ENCODE measurements around the gene MISP3. TPM values are rescaled to one million over a fixed set of nuclear protein-coding genes. Genes with fewer than 3 reads are reported as not detected.

The MISP3 gene
- total and polyA plus RNA-seq, 4 experiments from 2014 or later = 0.68 to 1.6 (median 1.2) TPM

DNA sequence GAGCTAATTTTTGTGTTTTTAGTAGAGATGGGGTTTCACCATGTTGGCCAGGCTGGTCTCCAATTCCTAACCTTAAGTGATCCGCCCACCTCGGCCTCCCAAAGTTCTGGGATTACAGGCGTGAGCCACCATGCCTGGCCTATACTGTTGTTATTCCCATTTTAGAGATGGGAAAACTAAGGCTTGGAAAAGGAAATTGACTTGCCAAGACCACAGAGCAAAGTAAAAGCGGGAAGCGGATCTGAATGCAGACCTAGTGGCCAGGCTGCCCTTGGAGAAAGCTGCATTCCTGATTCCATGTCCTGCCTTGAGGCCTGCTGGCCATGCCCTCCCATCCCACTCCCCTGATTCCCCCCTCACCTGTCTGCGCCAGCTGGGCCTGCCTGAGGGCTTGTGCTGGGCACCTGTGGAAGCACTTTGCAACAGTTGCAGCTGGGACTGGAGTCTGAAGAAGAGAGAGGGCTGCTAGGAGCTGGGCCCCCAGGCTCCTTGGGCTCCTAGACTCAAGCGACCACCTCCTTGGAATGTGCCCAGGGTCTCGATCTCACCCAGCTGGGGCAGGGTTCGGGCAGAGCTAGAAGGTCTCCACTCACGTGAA lies 16.4 kb upstream of the MISP3 start:
- DNase-seq = no peak
- Mint-ChIP-seq H3K9me3 (peaks cover 0 to 9% (median 0%) of the 10 kb centered on the region in 8 donors), H3K4me3 (peak overlapping the region in 3 of 8 donors; percentile 15 to 67 (median 26)), H3K27ac (peak overlapping the region in 1 of 7 donors; percentile 48), H3K27me3 (peaks cover 11 to 22% of the 10 kb centered on the region in 2 donors), H3K36me3 (peaks cover 20 to 22% of the 10 kb centered on the region in 2 donors), H3K4me1 (peaks cover 9 to 28% (median 17%) of the 10 kb centered on the region in 4 donors)
- peaks cover 17% of the 10 kb centered on the region for H3K27me3 ChIP-seq (ENCODE audit: insufficient read depth, low read length)
- POLR2A ChIA-PET (ENCODE audit: partially characterized antibody) = interaction anchor here (0.6 to 3.3 kb wide), 4 partner anchors 9 to 174 kb away, joined by 4 to 10 read pairs (median 5); partner anchors contain the start of genes IL27RA and RFX1
- intact Hi-C loops (cut with micrococcal nuclease) = no loop called here
- H3K4me1 ChIP-seq (ENCODE audit: insufficient read depth, low read length) = peaks cover 18% of the 10 kb centered on the region
- H3K27ac ChIP-seq (ENCODE audit: low read depth, low read length) = no peak overlapping the region
- no peak overlapping the region for H3K4me3 ChIP-seq (ENCODE audit: low read length in 2 of 2)
- H3K9me3 ChIP-seq (ENCODE audit: control insufficient read depth in 1 of 2, low read length in 2 of 2) = no peaks in the 10 kb centered on the region
- peaks cover 15% of the 10 kb centered on the region for H3K36me3 ChIP-seq (ENCODE audit: insufficient read depth, low read length)
- CTCF ChIA-PET (ENCODE audit: partially characterized antibody) = interaction anchor here (1.5 to 2.0 kb wide), 4 partner anchors 17 to 194 kb away, joined by 4 to 7 read pairs (median 6); partner anchors contain the start of gene IL27RA

DNA sequence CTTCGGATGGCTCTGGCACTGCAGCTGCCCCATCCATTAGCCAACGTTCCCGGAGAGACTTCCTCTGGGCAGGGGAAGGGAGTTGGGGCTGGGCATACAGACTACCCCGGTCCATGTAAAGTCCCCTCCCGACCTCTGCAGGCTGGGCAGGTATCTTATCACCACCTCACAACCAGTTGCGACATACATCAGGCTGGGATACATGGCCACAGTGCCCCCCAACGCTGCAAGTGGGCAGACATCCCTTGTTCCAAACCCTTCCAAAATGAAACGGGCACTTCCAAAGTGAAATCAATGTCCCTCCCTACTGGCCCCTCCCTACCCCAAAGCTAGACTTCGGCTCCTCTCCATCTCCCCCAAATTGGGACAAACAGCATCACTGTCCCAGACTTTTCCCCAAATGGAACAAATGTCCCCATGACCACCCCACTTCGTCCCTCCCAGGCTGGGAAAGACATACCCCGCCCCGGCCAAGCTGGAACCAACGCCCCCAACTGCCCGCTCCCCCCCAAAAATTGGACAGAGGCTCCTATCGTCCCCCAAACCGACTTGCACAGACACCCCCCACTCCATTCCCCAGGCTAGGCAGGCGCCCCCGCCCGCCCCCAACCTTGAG lies 15.7 kb upstream of the MISP3 start:
- H3K9me3 ChIP-seq (ENCODE audit: control insufficient read depth in 1 of 2, low read length in 2 of 2) = no peaks in the 10 kb centered on the region
- Mint-ChIP-seq H3K4me1 (peaks cover 9 to 28% (median 17%) of the 10 kb centered on the region in 4 donors), H3K9me3 (peaks cover 0 to 10% (median 0%) of the 10 kb centered on the region in 8 donors), H3K4me3 (peak overlapping the region in 7 of 8 donors; percentile 54 to 79 (median 59)), H3K27ac (no peak overlapping the region), H3K36me3 (peaks cover 16% of the 10 kb centered on the region in 2 donors), H3K27me3 (peaks cover 13 to 22% of the 10 kb centered on the region in 2 donors)
- peaks cover 18% of the 10 kb centered on the region for H3K4me1 ChIP-seq (ENCODE audit: insufficient read depth, low read length)
- H3K27me3 ChIP-seq (ENCODE audit: insufficient read depth, low read length) = peaks cover 17% of the 10 kb centered on the region
- peaks cover 10% of the 10 kb centered on the region for H3K36me3 ChIP-seq (ENCODE audit: insufficient read depth, low read length)
- H3K4me3 ChIP-seq (ENCODE audit: low read length in 2 of 2) = no peak overlapping the region
- ChIA-PET POLR2A (ENCODE audit: partially characterized antibody) (interaction anchor here (0.8 to 3.3 kb wide), 10 partner anchors 8 to 175 kb away, joined by 3 to 10 read pairs (median 6); partner anchors contain the start of genes DCAF15, IL27RA, MISP3 and RFX1), CTCF (ENCODE audit: partially characterized antibody) (interaction anchor here (1.0 to 2.7 kb wide), 8 partner anchors 11 to 195 kb away, joined by 3 to 10 read pairs (median 4); partner anchors contain the start of genes IL27RA and MISP3)
- intact Hi-C loops (cut with micrococcal nuclease) = no loop called here
- no peak for DNase-seq
- no peak overlapping the region for H3K27ac ChIP-seq (ENCODE audit: low read depth, low read length)

DNA sequence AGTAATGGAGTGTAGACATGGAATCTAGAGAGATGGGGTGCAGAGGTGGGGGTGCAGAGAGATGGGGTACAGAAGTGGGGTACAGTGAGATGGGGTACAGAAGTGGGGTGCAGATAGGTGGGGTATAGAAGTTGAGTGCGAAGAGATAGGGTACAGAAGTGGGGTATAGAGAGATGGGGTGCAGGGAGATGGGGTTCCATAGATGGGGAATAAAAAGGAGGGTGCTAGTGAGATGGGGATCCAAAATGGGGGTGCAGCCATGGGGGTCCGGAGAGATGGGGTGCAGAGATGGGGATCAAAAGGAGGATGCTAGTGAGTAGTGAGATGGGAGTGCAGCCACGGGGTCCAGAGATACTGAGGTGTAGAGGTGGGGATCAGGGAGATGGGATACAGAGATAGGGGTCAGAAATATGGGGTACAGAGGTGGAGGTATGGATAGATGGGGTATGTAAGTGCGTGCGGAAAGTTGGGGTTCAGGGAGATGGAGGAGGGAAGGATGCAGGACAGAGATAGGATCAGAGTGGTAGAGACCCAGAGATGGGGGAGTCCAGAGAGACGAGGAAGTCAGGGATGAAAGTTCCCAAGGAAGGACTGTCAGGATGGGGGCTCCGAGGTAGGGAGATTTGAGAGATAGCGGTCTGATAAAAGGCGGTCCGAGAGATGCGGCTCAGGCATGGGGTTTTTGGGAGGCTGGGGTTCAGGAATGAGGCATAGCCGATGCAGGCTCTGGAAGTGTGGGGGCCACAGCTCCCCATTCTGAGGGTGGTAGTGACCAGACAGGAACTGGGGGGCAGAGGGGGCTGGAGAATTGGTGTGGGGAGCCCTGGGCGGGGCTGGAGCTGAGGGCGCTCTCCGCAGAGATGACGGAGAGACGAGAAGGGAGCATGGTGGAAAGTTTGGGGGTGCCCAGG lies 14.1 kb upstream of the MISP3 start:
- Histone ChIP-seq H3K36me3 (ENCODE audit: insufficient read depth, low read length) (no peaks in the 10 kb centered on the region), H3K9me3 (ENCODE audit: control insufficient read depth in 1 of 2, low read length in 2 of 2) (no peaks in the 10 kb centered on the region), H3K4me3 (ENCODE audit: low read length in 2 of 2) (no peak overlapping the region), H3K4me1 (ENCODE audit: insufficient read depth, low read length) (peaks cover 18% of the 10 kb centered on the region), H3K27me3 (ENCODE audit: insufficient read depth, low read length) (peaks cover 17% of the 10 kb centered on the region), H3K27ac (ENCODE audit: low read depth, low read length) (no peak overlapping the region)
- intact Hi-C loops (cut with micrococcal nuclease) = loop anchor here (2.0 kb wide), 1 partner anchor 14 kb away; the partner anchor contains the start of gene MISP3
- ChIA-PET CTCF (ENCODE audit: partially characterized antibody) (interaction anchor here (0.8 to 4.7 kb wide), 28 partner anchors 9 to 289 kb away, joined by 3 to 65 read pairs (median 5); partner anchors contain the start of genes ASF1B, CC2D1A, IL27RA and MISP3), POLR2A (ENCODE audit: partially characterized antibody) (interaction anchor here (1.0 to 3.3 kb wide), 9 partner anchors 10 to 207 kb away, joined by 3 to 10 read pairs (median 5); partner anchors contain the start of genes DCAF15, IL27RA, PRKACA and RFX1)
- peak overlapping the region; percentile 61 to 84 (median 78) for H3K4me3 Mint-ChIP-seq
- no peak for DNase-seq
- H3K36me3 Mint-ChIP-seq = peaks cover 6 to 7% of the 10 kb centered on the region in 2 donors
- H3K27me3 Mint-ChIP-seq = peaks cover 13 to 22% of the 10 kb centered on the region in 2 donors
- H3K27ac Mint-ChIP-seq = peak overlapping the region in 2 of 7 donors; percentile 17 to 40
- peaks cover 0 to 4% (median 0%) of the 10 kb centered on the region in 8 donors for H3K9me3 Mint-ChIP-seq
- peaks cover 9 to 28% (median 17%) of the 10 kb centered on the region in 4 donors for H3K4me1 Mint-ChIP-seq

GRCh38 chr19:14059093-14059480 lies 13.5 kb upstream of the MISP3 start:
- H3K27me3 ChIP-seq (ENCODE audit: insufficient read depth, low read length) = peaks cover 17% of the 10 kb centered on the region
- peak overlapping the region in 1 of 7 donors; percentile 40 for H3K27ac Mint-ChIP-seq
- peaks cover 2 to 4% of the 10 kb centered on the region in 2 donors for H3K36me3 Mint-ChIP-seq
- H3K9me3 ChIP-seq (ENCODE audit: control insufficient read depth in 1 of 2, low read length in 2 of 2) = no peaks in the 10 kb centered on the region
- peaks cover 18% of the 10 kb centered on the region for H3K4me1 ChIP-seq (ENCODE audit: insufficient read depth, low read length)
- H3K4me3 ChIP-seq (ENCODE audit: low read length in 2 of 2) = no peak overlapping the region
- H3K27me3 Mint-ChIP-seq = peaks cover 13 to 22% of the 10 kb centered on the region in 2 donors
- H3K4me1 Mint-ChIP-seq = peaks cover 9 to 28% (median 16%) of the 10 kb centered on the region in 4 donors
- no peaks in the 10 kb centered on the region for H3K36me3 ChIP-seq (ENCODE audit: insufficient read depth, low read length)
- ChIA-PET CTCF (ENCODE audit: partially characterized antibody) (interaction anchor here (0.7 to 4.7 kb wide), 28 partner anchors 9 to 310 kb away, joined by 3 to 65 read pairs (median 5); partner anchors contain the start of genes ASF1B, CC2D1A, MISP3 and PODNL1), POLR2A (ENCODE audit: partially characterized antibody) (interaction anchor here (1.0 to 3.3 kb wide), 7 partner anchors 13 to 208 kb away, joined by 3 to 10 read pairs (median 4); partner anchors contain the start of genes IL27RA, PRKACA and RFX1)
- H3K9me3 Mint-ChIP-seq = peaks cover 0 to 4% (median 0%) of the 10 kb centered on the region in 8 donors
- H3K27ac ChIP-seq (ENCODE audit: low read depth, low read length) = no peak overlapping the region
- intact Hi-C loops (cut with micrococcal nuclease) = loop anchor here (2.0 kb wide), 1 partner anchor 14 kb away; the partner anchor contains the start of gene MISP3
- H3K4me3 Mint-ChIP-seq = peak overlapping the region in 7 of 8 donors; percentile 42 to 84 (median 61)
- peak in 4 of 5 donors; percentile 20 to 43 (median 42) for DNase-seq

GRCh38 chr19:14059652-14060155 lies 12.9 kb upstream of the MISP3 start:
- Histone ChIP-seq H3K27ac (ENCODE audit: low read depth, low read length) (no peak overlapping the region), H3K9me3 (ENCODE audit: control insufficient read depth in 1 of 2, low read length in 2 of 2) (no peaks in the 10 kb centered on the region), H3K4me3 (ENCODE audit: low read length in 2 of 2) (no peak overlapping the region), H3K4me1 (ENCODE audit: insufficient read depth, low read length) (peaks cover 18% of the 10 kb centered on the region), H3K36me3 (ENCODE audit: insufficient read depth, low read length) (no peaks in the 10 kb centered on the region), H3K27me3 (ENCODE audit: insufficient read depth, low read length) (peaks cover 17% of the 10 kb centered on the region)
- ChIA-PET POLR2A (ENCODE audit: partially characterized antibody) (interaction anchor here (0.6 to 3.3 kb wide), 10 partner anchors 14 to 208 kb away, joined by 3 to 10 read pairs (median 4); partner anchors contain the start of genes IL27RA, PRKACA and RFX1), CTCF (ENCODE audit: partially characterized antibody) (interaction anchor here (0.7 to 4.7 kb wide), 29 partner anchors 10 to 311 kb away, joined by 3 to 65 read pairs (median 5); partner anchors contain the start of genes ASF1B, IL27RA, MISP3 and NANOS3)
- peaks cover 9 to 28% (median 15%) of the 10 kb centered on the region in 4 donors for H3K4me1 Mint-ChIP-seq
- peak overlapping the region in 1 of 8 donors; percentile 70 for H3K4me3 Mint-ChIP-seq
- H3K36me3 Mint-ChIP-seq = peaks cover 0 to 3% of the 10 kb centered on the region in 2 donors
- intact Hi-C loops (cut with micrococcal nuclease) = loop anchor here (2.0 kb wide), 1 partner anchor 13 kb away; the partner anchor contains the start of gene MISP3
- H3K9me3 Mint-ChIP-seq = peaks cover 0 to 3% (median 0%) of the 10 kb centered on the region in 8 donors
- peaks cover 13 to 22% of the 10 kb centered on the region in 2 donors for H3K27me3 Mint-ChIP-seq
- no peak overlapping the region for H3K27ac Mint-ChIP-seq
- no peak for DNase-seq
